HG02678 (cell line): ENCODE measurements around the gene RERE.
"Not testable (repeated sequence)": the region's sequence is repeated elsewhere in the genome, so short reads cannot be mapped to it uniquely, and the experiment has no call there.

Source experiments
- ATAC-seq: cut with Tn5 transposase; IDR thresholded peaks from one replicate; pipeline ENCODE4 v1.9.1; 2021; ENCODE audit warnings: mild to moderate bottlenecking, moderate library complexity; ENCODE audit not compliant: unreplicated experiment

Gene RERE

GRCh38 chr1:8844501-8845006 is 27.1 kb upstream of the RERE start:
- ATAC-seq, result no peak

DNA sequence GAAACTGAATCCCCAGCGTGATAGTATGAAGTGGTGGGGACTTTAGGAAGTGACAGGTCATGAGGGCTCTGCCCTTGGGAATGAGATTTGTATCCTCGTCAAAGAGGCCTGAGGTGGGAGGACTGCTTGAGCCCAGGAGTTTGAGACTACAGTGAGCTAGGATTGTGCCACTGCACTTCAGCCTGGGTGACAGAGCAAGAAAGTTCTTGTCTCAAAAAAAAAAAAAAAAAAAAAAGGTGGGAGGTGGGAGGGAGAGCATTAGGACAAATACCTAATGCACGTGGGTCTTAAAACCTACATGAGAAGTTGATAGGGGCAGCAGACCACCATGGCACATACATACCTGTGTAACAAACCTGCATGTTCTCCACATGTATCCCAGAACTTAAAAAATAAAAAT is 24.0 kb upstream of the RERE start:
- ATAC-seq, result no peak

- no peak for ATAC-seq
Measured at GRCh38 chr1:8839990-8840389, 22.6 kb upstream of the RERE start.

DNA sequence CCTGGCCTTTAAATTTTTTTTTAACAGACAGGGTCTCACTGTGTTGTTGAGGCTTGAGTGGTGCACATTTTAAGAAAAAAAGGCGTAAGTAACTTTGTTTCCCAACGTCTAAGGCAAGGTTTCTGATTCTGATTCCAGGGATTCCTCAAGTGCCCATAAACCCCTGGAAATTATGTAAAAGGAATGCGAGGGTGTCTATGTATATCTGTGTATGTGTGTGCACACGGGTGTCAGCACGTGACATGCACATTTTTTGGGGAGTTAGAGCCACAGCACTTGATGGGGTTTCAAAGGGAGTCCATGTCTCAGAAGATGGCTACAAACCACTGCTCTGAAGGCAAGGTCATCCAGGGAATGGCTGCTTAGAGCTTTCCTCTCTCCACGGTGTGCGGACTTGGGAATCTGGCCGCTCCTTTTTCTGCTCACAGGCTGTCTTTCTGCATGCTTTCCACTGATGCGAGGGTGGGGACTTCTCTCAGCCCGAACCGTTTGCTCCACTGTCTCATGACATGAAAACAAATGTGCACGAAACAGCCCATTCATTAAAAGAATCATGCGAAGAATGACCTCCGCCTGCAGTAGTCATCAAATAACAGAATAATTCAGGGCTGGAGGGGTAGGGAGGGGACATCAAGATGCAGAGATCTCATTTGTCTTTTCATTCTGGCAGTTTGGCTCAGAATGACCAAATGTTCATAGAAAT is 18.7 kb upstream of the RERE start:
- ATAC-seq, result no peak

DNA sequence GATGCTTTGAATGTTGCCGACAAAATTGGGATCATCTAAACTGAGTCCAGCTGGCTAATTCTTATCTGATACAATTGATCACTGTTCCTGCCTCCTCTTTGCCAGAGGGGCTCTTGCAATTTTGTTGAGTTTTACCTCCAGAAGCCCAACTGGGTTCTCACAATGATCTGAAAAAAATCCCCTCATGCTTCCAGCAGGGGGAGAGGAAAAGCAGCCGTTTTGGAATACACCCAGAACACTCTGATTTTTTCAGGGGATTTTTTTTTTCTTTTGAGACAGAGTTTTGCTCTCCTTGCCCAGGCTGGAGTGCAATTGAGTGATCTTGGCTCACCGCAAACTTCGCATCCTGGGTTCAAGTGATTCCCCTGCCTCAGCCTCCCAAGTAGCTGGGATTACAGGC is 13.9 kb upstream of the RERE start:
- ATAC-seq, result no peak

- ATAC-seq, result not testable (repeated sequence)
Measured at GRCh38 chr1:8830732-8831131, 13.3 kb upstream of the RERE start.

DNA sequence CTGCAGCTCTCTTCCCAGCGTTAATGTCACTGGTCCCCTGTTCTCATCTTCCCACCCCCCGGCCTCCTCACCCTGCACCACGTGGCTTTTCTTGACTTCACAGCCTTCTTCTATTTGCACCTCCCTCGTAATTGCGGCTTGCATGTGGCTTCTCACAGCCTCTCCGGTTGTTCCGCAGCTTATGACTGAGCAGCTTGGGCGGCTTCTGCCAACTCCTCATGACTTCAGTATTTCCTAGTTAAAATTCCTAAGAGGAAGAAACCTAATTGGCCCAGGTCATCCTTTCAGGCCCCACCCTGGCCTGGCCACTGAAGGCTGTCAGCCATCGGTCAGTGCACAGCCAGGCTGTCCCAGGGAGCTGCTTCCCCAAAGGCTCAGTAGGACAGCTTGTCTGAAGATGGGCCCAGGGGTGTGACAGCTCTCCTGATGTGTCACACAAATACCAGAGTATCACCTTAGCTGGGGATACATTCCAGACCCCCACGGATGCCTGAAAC is 8.6 kb upstream of the RERE start:
- no peak for ATAC-seq

GRCh38 chr1:8823295-8823664 is 5.8 kb upstream of the RERE start:
- no peak for ATAC-seq

GRCh38 chr1:8822373-8823294 is 5.2 kb upstream of the RERE start:
- no peak for ATAC-seq

- no peak for ATAC-seq
Measured at GRCh38 chr1:8821084-8821483, 3.6 kb upstream of the RERE start.

DNA sequence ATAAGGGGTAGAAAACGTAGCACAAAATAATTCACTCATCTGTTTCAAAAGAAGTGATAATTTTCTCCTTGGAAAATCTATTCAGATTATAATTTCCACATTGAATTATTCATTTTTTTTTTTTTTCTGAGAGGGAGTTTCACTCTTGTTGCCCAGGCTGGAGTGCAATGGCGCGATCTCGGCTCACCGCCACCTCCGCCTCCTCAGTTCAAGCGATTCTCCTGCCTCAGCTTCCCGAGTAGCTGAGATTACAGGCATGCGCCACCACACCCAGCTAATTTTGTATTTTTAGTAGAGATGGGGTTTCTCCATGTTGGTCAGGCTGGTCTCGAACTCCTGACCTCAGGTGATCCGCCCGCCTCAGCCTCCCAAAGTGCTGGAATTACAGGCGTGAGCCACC is 1.3 kb upstream of the RERE start:
- ATAC-seq, result not testable (repeated sequence)

- no peak for ATAC-seq
Measured at GRCh38 chr1:8818325-8818775, 910 bp upstream of the RERE start.

DNA sequence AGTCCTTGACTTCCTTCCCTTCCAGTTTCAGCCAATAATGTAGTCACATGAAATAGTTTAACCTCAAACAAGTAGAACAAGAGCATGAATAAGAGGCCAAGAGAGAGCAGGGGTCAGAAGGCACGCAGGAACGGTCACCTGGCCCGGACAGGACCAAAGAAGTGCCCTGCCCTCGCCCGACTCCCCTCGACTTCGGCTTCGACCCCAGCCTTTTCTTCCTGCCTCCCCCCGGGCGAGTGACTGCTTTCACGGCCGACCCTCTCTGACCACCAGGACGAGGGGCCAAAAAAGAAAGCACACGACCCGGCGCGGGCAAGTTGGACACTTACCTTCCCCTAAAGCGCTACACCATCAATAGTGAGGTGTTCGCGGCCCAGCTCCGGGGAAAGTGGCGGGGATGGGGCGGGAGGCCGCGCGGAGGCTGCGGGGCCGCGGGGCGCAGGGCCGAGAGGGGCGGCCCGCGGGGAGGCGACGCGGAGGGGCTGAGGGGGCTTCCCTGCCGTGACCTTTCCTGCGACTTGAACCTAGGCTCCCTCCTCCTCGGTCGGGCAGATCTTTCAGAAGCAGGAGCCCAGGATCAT is 519 bp downstream of the RERE start:
- no peak for ATAC-seq

- no peak for ATAC-seq
Measured at GRCh38 chr1:8816264-8816663, 1.2 kb downstream of the RERE start.

GRCh38 chr1:8815582-8816151 is 1.8 kb downstream of the RERE start:
- ATAC-seq, result no peak

DNA sequence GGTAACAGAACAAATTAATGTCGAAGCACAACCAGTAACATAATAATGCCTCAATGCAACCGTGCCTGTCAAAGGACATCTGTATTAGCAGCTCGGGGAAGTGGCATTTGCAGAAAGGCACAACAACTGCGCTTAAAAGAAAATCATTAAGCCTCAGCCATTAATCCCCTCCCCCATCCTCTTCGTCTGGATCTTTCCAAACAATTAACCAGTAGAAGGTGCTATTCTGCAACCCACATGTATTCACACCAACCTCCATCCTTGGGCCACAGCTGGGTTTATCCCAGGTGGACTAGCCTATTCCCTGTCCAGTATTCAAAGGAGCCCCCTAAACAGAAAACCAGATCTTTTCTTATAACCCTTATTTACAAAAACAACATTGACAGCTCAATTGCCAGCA is 2.6 kb downstream of the RERE start:
- ATAC-seq, result no peak

DNA sequence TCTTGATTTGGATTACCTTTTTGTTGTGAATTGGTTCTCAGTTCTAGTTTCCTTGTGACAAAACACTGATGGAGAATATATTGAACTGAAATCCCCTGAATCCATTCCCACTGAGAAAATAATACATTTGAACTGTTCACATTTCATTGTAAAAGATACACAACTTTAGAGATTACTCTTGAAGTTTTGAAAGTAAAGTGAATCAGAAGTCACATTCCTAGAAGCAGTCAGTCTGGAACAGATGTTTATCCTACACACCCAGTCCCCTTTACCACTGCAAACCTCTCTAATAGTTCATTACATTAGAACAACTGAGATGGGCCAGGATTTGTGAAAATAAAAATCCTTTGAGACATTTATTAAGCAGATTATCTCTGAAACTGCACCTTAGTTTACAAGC is 3.4 kb downstream of the RERE start:
- ATAC-seq, result no peak

- no peak for ATAC-seq
Measured at GRCh38 chr1:8813016-8813763, 4.2 kb downstream of the RERE start.

DNA sequence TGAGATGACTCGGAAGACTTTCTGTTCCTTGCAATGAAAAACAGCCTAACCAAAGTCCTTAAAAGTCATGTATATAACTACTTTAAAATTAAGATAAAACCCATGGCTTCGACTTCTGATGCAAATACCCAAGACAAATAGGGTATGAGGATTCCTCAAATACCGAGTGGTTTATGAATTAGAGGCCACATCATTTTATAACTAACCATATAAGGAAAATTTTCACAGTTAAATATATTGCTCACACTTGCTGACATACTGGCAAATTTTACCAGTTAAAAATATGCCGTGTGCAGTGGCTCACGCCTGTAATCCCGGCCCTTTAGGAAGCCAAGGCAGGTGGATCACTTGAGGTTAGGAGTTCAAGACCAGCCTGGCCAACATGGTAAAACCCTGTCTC is 5.4 kb downstream of the RERE start:
- no peak for ATAC-seq

- no peak for ATAC-seq
Measured at GRCh38 chr1:8810987-8811386, 6.5 kb downstream of the RERE start.
